Skeletal muscle tissue (tissue), 4 donors: Measurements from ENCODE around the gene ADAP1. TPM values are rescaled to one million over a fixed set of nuclear protein-coding genes. Genes with fewer than 3 reads are reported as not detected.

Experiments used
- H3K27ac ChIP-seq: one replicate; pipeline ENCODE4 v1.7.0; 2013; ENCODE audit warnings: mild to moderate bottlenecking, low read depth, low read length, inconsistent platforms
- H3K27me3 ChIP-seq, 3 donors: one replicate each; pipeline ENCODE4 v1.7.0; 2013; ENCODE audit warnings: low read length in 3 of 3; ENCODE audit not compliant: control insufficient read depth in 3 of 3, insufficient read depth in 3 of 3
- H3K36me3 ChIP-seq, 3 donors: one replicate each; pipeline ENCODE4 v1.7.0; 2013; ENCODE audit warnings: low read length in 3 of 3; ENCODE audit not compliant: control insufficient read depth in 3 of 3, insufficient read depth in 3 of 3
- H3K4me1 ChIP-seq, 3 donors: one replicate each; pipeline ENCODE4 v1.7.0; 2013; ENCODE audit warnings: low read length in 3 of 3, mild to moderate bottlenecking in 3 of 3; ENCODE audit not compliant: control insufficient read depth in 3 of 3, insufficient read depth in 3 of 3
- H3K4me3 ChIP-seq, 3 donors: one replicate each; pipeline ENCODE4 v1.7.0; 2013; ENCODE audit warnings: low read length in 3 of 3
- H3K9ac ChIP-seq, 3 donors: one replicate each; pipeline ENCODE4 v1.7.0; 2013; ENCODE audit warnings: low read length in 3 of 3, mild to moderate bottlenecking in 3 of 3, moderate library complexity in 2 of 3, low read depth in 1 of 3
- H3K9me3 ChIP-seq, 3 donors: one replicate each; pipeline ENCODE4 v1.7.0; 2013; ENCODE audit warnings: low read length in 3 of 3; ENCODE audit not compliant: control insufficient read depth in 3 of 3
- total RNA-seq: library from RNA; depleted of rRNA; stranded (reverse); fragments of >200 nt; gene quantifications from one replicate; pipeline ENCODE4 v1.2.3, GENCODE V29; 2014
- donor health status: Osteomylitis.

The ADAP1 gene
- total RNA-seq, 1 donor from 2014 or later, result 1.0 TPM

DNA sequence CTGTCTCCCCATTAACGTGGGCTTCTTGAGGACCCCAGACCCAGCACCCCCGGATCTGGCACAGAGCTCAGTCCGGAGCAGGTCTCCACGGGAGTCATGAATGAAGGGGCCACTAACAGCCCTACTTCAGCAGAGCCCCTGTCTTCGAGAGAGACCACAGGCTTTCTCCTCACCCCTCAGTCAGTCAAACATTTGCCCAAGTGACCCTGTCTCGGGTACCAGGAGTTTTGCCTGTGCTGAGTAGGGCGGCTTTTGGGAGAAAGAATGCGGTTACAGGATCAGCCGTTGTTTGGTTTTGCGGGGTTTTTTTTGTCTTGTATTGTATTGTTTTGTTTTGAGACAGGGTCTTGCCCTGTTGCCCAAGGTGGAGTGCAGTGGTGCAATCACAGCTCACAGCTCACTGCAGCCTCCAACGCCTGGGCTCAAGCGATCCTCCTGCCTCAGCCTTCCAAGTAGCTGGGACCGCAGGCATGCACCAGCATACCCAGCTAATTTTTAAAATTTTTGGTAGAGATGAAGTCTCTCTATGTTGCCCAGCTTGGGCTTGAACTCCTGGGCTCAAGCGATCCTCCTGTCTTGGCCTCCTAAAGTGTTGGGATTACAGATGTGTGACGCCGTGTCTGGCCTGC lies 16.5 kb downstream of the ADAP1 start:
- Histone ChIP-seq H3K36me3 (no peaks in the 10 kb centered on the region), H3K27me3 (peaks cover 0 to 30% (median 21%) of the 10 kb centered on the region in 3 donors), H3K27ac (no peak overlapping the region), H3K9me3 (no peaks in the 10 kb centered on the region), H3K4me1 (no peaks in the 10 kb centered on the region), H3K4me3 (no peak overlapping the region), H3K9ac (no peak overlapping the region)

GRCh38 chr7:936386-937054 lies 18.0 kb downstream of the ADAP1 start:
- H3K4me1 ChIP-seq, result no peaks in the 10 kb centered on the region
- no peaks in the 10 kb centered on the region for H3K36me3 ChIP-seq
- H3K9me3 ChIP-seq, result no peaks in the 10 kb centered on the region
- no peak overlapping the region for H3K4me3 ChIP-seq
- no peak overlapping the region for H3K9ac ChIP-seq
- peaks cover 4 to 30% (median 21%) of the 10 kb centered on the region in 3 donors for H3K27me3 ChIP-seq
- H3K27ac ChIP-seq, result no peak overlapping the region

GRCh38 chr7:935874-936385 lies 18.6 kb downstream of the ADAP1 start:
- Histone ChIP-seq H3K9ac (no peak overlapping the region), H3K4me1 (no peaks in the 10 kb centered on the region)

GRCh38 chr7:935164-935873 lies 19.2 kb downstream of the ADAP1 start:
- Histone ChIP-seq H3K9me3 (no peaks in the 10 kb centered on the region), H3K27me3 (peaks cover 4 to 30% (median 21%) of the 10 kb centered on the region in 3 donors), H3K27ac (no peak overlapping the region), H3K4me3 (no peak overlapping the region), H3K4me1 (no peaks in the 10 kb centered on the region), H3K36me3 (no peaks in the 10 kb centered on the region), H3K9ac (no peak overlapping the region)

More at GRCh38 chr7:935874-936385, 18.6 kb downstream of the ADAP1 start:
- Histone ChIP-seq H3K27me3 (peaks cover 4 to 30% (median 21%) of the 10 kb centered on the region in 3 donors), H3K9me3 (no peaks in the 10 kb centered on the region), H3K4me3 (no peak overlapping the region), H3K36me3 (no peaks in the 10 kb centered on the region), H3K27ac (no peak overlapping the region)

DNA sequence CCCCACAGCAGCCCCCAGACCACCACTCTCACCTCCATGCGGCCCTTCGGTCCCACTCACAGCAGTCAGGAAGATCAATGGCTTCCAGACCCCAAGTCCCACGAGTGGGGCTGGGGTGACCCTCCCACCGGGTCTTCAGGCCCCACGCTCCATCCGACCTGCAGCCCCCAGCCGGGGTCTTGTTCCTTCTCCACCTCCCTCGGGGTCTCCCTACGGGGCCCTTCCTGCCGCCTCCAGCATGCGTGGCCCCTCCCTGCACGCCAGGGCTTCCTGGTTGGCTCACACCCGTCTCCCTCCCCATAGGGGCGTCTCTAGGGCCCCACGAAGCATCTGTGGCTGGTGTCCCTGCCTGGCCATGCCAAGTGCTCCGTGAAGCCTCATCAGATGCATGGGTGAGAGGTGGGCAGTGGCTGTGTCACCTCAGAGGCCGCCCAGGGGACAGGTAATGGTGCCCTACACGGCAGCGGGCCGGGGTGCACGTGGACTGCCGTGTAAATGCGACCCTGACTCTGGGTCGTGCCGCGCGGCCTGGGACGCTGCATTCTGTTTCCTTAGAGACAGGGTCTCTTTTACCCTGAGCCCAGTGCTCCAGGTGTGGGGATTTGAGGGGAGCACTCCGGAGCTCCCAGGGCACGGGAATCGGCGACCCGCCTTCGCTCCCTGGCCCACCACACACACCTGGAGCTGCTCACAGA lies 19.9 kb downstream of the ADAP1 start:
- Histone ChIP-seq H3K9ac (no peak overlapping the region), H3K36me3 (no peaks in the 10 kb centered on the region), H3K9me3 (no peaks in the 10 kb centered on the region), H3K27ac (no peak overlapping the region), H3K4me3 (no peak overlapping the region), H3K4me1 (no peaks in the 10 kb centered on the region), H3K27me3 (peaks cover 4 to 23% (median 16%) of the 10 kb centered on the region in 3 donors)

GRCh38 chr7:932651-932975 lies 21.9 kb downstream of the ADAP1 start:
- H3K9me3 ChIP-seq, result no peaks in the 10 kb centered on the region
- no peaks in the 10 kb centered on the region for H3K4me1 ChIP-seq
- no peak overlapping the region for H3K9ac ChIP-seq
- H3K27me3 ChIP-seq, result peaks cover 4 to 21% (median 7%) of the 10 kb centered on the region in 3 donors
- no peak overlapping the region for H3K27ac ChIP-seq
- H3K4me3 ChIP-seq, result no peak overlapping the region
- no peaks in the 10 kb centered on the region for H3K36me3 ChIP-seq

DNA sequence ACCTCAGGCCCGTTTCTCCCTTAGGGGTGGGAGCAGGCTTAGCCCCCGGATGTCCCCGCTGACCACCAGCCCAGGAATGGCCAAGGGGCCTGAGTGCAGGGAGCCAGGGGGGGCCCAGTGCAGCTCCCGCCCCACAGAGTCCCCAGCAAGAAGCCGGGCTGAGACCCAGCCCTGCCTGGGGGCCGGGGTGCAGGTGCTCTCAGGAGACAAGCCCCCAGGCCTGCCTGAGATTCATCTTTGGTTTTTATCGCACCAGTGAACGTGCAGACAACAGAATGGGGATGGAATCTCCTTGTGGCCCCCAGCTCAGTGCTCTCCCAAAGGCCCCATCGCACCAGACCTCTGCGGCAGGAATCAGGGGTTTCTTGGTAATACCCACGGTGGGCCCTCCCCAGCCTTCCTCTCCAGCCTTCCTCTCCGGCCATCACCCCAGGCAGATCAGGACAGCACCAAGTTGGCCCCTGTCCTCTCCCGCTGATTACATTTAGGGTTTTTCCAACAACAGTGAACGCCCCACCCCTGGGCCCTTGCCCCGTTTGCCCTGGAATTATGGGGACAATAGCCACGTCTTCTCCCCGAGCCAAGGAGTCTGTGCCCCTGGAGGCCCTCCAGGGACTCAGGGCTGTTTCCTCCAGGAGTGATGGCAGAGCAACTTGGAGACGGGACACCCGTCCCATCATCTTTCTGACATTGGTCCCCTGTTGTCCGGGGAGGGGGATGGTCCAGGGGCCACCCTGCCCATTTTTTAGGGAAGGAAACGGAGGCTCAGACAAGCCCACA lies 22.4 kb downstream of the ADAP1 start:
- no peaks in the 10 kb centered on the region for H3K9me3 ChIP-seq
- H3K4me1 ChIP-seq, result no peaks in the 10 kb centered on the region
- peaks cover 4 to 24% (median 12%) of the 10 kb centered on the region in 3 donors for H3K27me3 ChIP-seq
- H3K36me3 ChIP-seq, result no peaks in the 10 kb centered on the region
- no peak overlapping the region for H3K27ac ChIP-seq
- no peak overlapping the region for H3K9ac ChIP-seq
- no peak overlapping the region for H3K4me3 ChIP-seq

- no peaks in the 10 kb centered on the region for H3K36me3 ChIP-seq
- no peak overlapping the region for H3K27ac ChIP-seq
- peaks cover 4 to 22% (median 15%) of the 10 kb centered on the region in 3 donors for H3K27me3 ChIP-seq
- no peak overlapping the region for H3K4me3 ChIP-seq
- no peaks in the 10 kb centered on the region for H3K4me1 ChIP-seq
- H3K9ac ChIP-seq, result no peak overlapping the region
- no peaks in the 10 kb centered on the region for H3K9me3 ChIP-seq
These were observed 23.3 kb downstream of the ADAP1 start for GRCh38 chr7:930975-931758.

DNA sequence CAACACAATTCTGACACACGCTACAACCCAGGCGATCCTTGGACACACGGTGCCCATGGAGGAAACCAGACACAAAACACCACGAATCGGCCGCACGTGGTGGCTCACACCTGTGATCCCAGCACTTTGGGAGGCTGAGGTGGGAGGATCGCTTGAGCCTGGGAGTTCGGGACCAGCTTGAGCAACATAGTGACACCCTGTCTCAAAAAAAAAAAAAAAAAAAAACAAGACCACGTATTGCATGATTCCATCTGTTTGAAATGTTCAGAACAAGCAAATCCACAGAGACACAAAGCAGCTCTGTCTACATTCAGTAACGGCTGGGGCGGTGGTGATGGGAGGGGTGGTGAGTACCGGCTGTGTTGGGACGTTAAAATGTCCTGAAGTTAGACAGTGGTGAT lies 25.2 kb downstream of the ADAP1 start:
- H3K4me1 ChIP-seq, result no peaks in the 10 kb centered on the region
- H3K4me3 ChIP-seq, result no peak overlapping the region
- H3K27ac ChIP-seq, result no peak overlapping the region
- peaks cover 6 to 16% (median 13%) of the 10 kb centered on the region in 3 donors for H3K27me3 ChIP-seq
- no peak overlapping the region for H3K9ac ChIP-seq
- no peaks in the 10 kb centered on the region for H3K9me3 ChIP-seq
- no peaks in the 10 kb centered on the region for H3K36me3 ChIP-seq
